HCT116 (cell line): ENCODE results near the gene ABHD5. TPM values are rescaled to one million over a fixed set of nuclear protein-coding genes. Genes with fewer than 3 reads are reported as not detected.

Source experiments
- ATAC-seq: fragments of 200-7000 bp; cut with Tn5 transposase; 2 replicates; pipeline ENCODE4 v1.9.1; 2020; ENCODE audit warnings: mild to moderate bottlenecking, moderate library complexity
- BruUV-seq: library from RNA; stranded (reverse); fragments of 400-500 nt; replicated peaks from 2 replicates; lab custom pipeline; 2021; lab: Mats Ljungman, UMichigan
- CTCF ChIA-PET: fragments of 300-600 bp; sonication (Branson Sonifier 250); formaldehyde crosslinking; loops from one replicate; lab custom pipeline; 2021; ENCODE audit warnings: antibody characterized with exemption; lab: Charles Lee
- POLR2A ChIA-PET: fragments of 300-600, 350-600 bp; sonication (Branson Sonifier 250); formaldehyde crosslinking; loops from one replicate; lab custom pipeline; 2021; ENCODE audit warnings: antibody characterized with exemption; lab: Charles Lee
- RAD21 ChIA-PET, 2 experiments: fragments of 300-600 bp; sonication (Branson Sonifier 250); formaldehyde crosslinking; loops; one replicate each; lab custom pipeline; 2023; ENCODE audit warnings: low total read pairs in 2 of 2; ENCODE audit not compliant: uncharacterized antibody in 2 of 2, unreplicated experiment in 2 of 2, low non-redundant PET in 1 of 2; lab: Charles Lee
- DNase-seq: peaks from one replicate; pipeline ENCODE4 v3.0.0-alpha.2; 2010; ENCODE audit warnings: low read depth, low spot score
- H2AFZ ChIP-seq: fragments of 200-600 bp; shearing (Covaris generic), sonication (generic); 2 replicates; pipeline ENCODE4 v1.6.1; 2017; ENCODE audit warnings: low read depth, mixed run types, mixed read lengths, antibody characterized with exemption, low read length; ENCODE audit not compliant: poor library complexity, severe bottlenecking
- H3K27ac ChIP-seq: 2 replicates; pipeline ENCODE4 v1.5.1; 2012; ENCODE audit warnings: low read depth, low read length
- H3K27me3 ChIP-seq: fragments of 200-600 bp; sonication (generic); 2 replicates; pipeline ENCODE4 v1.6.1; 2016; ENCODE audit warnings: mixed run types, low read length, mixed read lengths; ENCODE audit not compliant: insufficient read depth
- H3K36me3 ChIP-seq, 2 experiments: fragments of 200-500 bp in 1 of 2; fragments of 200-600 bp in 1 of 2; sonication (Bioruptor generic) in 1 of 2; sonication (generic) in 1 of 2; 2 replicates each; pipeline versions ENCODE4 v1.5.1 to v1.6.1; 2014 to 2016; ENCODE audit warnings: low read length in 2 of 2, inconsistent platforms in 1 of 2, mixed read lengths in 1 of 2, mixed run types in 1 of 2; ENCODE audit not compliant: insufficient read depth in 2 of 2, control insufficient read depth in 1 of 2
- H3K4me1 ChIP-seq, 2 experiments: fragments of 200-600 bp in 1 of 2; sonication (generic) in 1 of 2; 2 replicates each; pipeline versions ENCODE4 v1.5.1 to v1.6.1; 2012 to 2017; ENCODE audit warnings: low read length in 2 of 2, inconsistent platforms in 1 of 2, mild to moderate bottlenecking in 1 of 2, mixed read lengths in 1 of 2, mixed run types in 1 of 2, moderate library complexity in 1 of 2; ENCODE audit not compliant: insufficient read depth in 2 of 2, control insufficient read depth in 1 of 2
- H3K4me2 ChIP-seq: fragments of 200-600 bp; sonication (generic); 2 replicates; pipeline ENCODE4 v1.6.1; 2017; ENCODE audit warnings: mixed run types, low read length, mixed read lengths
- H3K4me3 ChIP-seq, 2 experiments: fragments of 200-600 bp in 1 of 2; sonication (generic) in 1 of 2; replicated peaks in 1 of 2; 2 replicates each; pipeline ENCODE4 v1.5.1; 2011 to 2016; ENCODE audit warnings: low read length in 2 of 2, control low read depth in 1 of 2, low read depth in 1 of 2, mild to moderate bottlenecking in 1 of 2, mixed read lengths in 1 of 2, mixed run types in 1 of 2
- H3K79me2 ChIP-seq: fragments of 200-600 bp; sonication (generic); 2 replicates; pipeline ENCODE4 v1.6.1; 2017; ENCODE audit warnings: mild to moderate bottlenecking, mixed run types, low read length, moderate library complexity, mixed read lengths; ENCODE audit not compliant: insufficient read depth
- H3K9ac ChIP-seq: fragments of 200-600 bp; sonication (generic); 2 replicates; pipeline ENCODE4 v1.6.1; 2016; ENCODE audit warnings: low read length, mixed read lengths
- H3K9me2 ChIP-seq: fragments of 200-600 bp; sonication (generic), shearing (Covaris generic); 2 replicates; pipeline ENCODE4 v1.6.1; 2017; ENCODE audit warnings: mixed run types, mild to moderate bottlenecking, moderate library complexity; ENCODE audit not compliant: insufficient read depth
- H3K9me3 ChIP-seq, 2 experiments: fragments of 200-500 bp in 1 of 2; fragments of 200-600 bp in 1 of 2; sonication (Bioruptor generic) in 1 of 2; sonication (generic) in 1 of 2; 2 replicates each; pipeline ENCODE4 v1.6.1; 2014 to 2017; ENCODE audit warnings: low read length in 2 of 2, mixed read lengths in 2 of 2, inconsistent platforms in 1 of 2, low read depth in 1 of 2, mild to moderate bottlenecking in 1 of 2, mixed run types in 1 of 2, moderate library complexity in 1 of 2; ENCODE audit not compliant: control insufficient read depth in 1 of 2, insufficient read depth in 1 of 2
- H4K20me1 ChIP-seq: fragments of 200-600 bp; sonication (generic), shearing (Covaris generic); 2 replicates; pipeline ENCODE4 v1.6.1; 2017; ENCODE audit warnings: mixed run types, mild to moderate bottlenecking, moderate library complexity; ENCODE audit not compliant: insufficient read depth
- CEBPB ChIP-seq: IDR thresholded peaks from 2 replicates; pipeline ENCODE4 v1.6.1; 2012; ENCODE audit warnings: low read depth
- EGR1 ChIP-seq: IDR thresholded peaks from 2 replicates; pipeline ENCODE4 v1.6.1; 2012; ENCODE audit warnings: low read depth
- POLR2AphosphoS5 ChIP-seq: IDR thresholded peaks from 2 replicates; pipeline ENCODE4 v1.6.1; 2011; ENCODE audit warnings: mild to moderate bottlenecking, low read depth, low read length, moderate library complexity
- SIN3A ChIP-seq: IDR thresholded peaks from 2 replicates; pipeline ENCODE4 v1.6.1; 2012; ENCODE audit warnings: low read depth
- YY1 ChIP-seq: IDR thresholded peaks from 2 replicates; pipeline ENCODE4 v1.6.1; 2011; ENCODE audit warnings: low read length, low read depth, moderate library complexity, mild to moderate bottlenecking; ENCODE audit not compliant: insufficient replicate concordance; ENCODE audit errors: extremely low read depth
- intact Hi-C: fragments of 100-400 bp; cut with micrococcal nuclease; formaldehyde crosslinking; loops from 2 replicates; pipeline ENCODE4 v1.10.0; 2022
- total RNA-seq: library from RNA; stranded (reverse); gene quantifications from one replicate; pipeline ENCODE4 v1.2.1, GENCODE V29; 2021; ENCODE audit not compliant: unreplicated experiment
- TF ChIP-seq, protein P1 (sequence below): IDR thresholded peaks from 2 replicates; pipeline ENCODE4 v1.6.1; 2012
- TF ChIP-seq, protein P2 (sequence below): IDR thresholded peaks from 2 replicates; pipeline ENCODE4 v1.6.1; 2012; ENCODE audit warnings: low read depth
- TF ChIP-seq, protein P3 (sequence below): IDR thresholded peaks from 2 replicates; pipeline ENCODE4 v1.6.1; 2012

ABHD5 gene
- total RNA-seq, 1 experiment from 2014 or later: 18.5 TPM

DNA sequence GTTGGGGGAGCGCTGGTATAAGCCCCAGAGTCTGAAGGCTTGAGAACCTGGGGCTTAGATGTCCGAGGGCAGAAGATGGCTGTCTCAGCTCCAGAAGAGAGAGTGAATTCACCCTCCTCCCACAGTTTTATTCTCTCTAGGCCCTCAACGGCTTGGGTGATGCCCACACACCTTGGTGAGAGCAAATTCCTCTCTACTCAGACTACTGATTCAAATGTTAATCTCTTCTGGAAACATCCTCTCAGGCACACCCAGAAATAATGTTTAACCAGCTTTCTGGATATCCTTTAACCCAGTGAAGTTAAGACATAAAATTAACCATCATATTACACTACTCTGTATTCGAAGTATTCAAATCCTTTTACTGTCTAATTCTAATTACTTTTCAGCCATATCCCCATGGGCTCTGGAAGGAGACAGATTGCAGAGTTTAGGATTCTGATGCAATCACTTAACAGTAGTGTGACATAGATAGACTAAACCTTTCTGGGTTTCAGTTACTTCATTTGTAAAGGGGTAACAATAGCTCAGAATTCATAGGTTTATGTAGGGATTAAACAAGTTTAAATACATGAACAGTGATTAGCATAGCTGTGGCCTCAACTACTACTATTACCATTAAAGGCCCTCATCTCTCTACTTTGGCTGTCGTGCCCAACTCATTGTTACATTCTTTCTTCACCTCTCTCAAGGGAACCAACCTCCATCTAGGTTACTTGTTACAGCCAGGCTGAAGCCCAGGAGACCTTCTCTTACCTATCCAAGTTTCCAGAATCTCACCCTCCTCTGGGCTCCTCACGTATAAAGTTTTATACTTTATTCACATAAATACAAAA lies 43.2 kb upstream of the ABHD5 start:
- no peaks in the 10 kb centered on the region; the same call in 1 of the 2 replicates for H3K9me2 ChIP-seq
- no peak overlapping the region for H3K9ac ChIP-seq
- H3K4me1 ChIP-seq: peaks cover 0 to 5% of the 10 kb centered on the region in 2 experiments; a peak in 1 of 4 replicates
- CTCF ChIA-PET: no interaction called here
- no peak overlapping the region for H2AFZ ChIP-seq
- no peak overlapping the region for H3K4me3 ChIP-seq
- H3K4me2 ChIP-seq: no peak overlapping the region
- no peaks in the 10 kb centered on the region for H3K9me3 ChIP-seq
- H3K36me3 ChIP-seq: no peaks in the 10 kb centered on the region
- H3K27me3 ChIP-seq: no peaks in the 10 kb centered on the region
- intact Hi-C loops: no loop called here
- RAD21 ChIA-PET: no interaction called here
- peak; percentile 27; the same call in 1 of the 2 replicates for TF ChIP-seq CEBPB
- TF ChIP-seq, protein P1, sequence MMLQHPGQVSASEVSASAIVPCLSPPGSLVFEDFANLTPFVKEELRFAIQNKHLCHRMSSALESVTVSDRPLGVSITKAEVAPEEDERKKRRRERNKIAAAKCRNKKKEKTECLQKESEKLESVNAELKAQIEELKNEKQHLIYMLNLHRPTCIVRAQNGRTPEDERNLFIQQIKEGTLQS: no peak
- no peaks in the 10 kb centered on the region for H3K79me2 ChIP-seq
- DNase-seq (no peak), ATAC-seq (no peak)
- H3K27ac ChIP-seq: no peak overlapping the region
- H4K20me1 ChIP-seq: no peaks in the 10 kb centered on the region
- POLR2A ChIA-PET: no interaction called here
- BruUV-seq: no TSS peak

DNA sequence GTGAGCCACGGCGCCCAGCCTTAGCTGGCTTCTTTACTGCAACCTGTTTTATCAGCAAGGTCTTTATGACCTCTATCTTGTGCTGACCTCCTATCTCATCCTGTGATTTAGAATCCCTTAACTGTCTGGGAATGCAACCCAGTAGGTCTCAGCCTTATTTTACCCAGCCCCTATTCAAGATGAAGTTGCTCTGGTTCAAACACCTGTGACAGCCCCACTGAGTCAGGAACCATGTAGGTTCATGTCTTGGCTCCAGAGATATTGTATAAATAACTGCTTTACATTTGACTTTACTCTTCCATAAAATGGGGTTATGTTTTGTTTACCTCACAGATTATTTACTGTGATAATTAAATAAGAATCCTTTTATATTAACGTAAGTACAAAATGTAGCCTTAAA lies 41.8 kb upstream of the ABHD5 start:
- DNase-seq (no peak), ATAC-seq (no peak)
- H3K9ac ChIP-seq: no peak overlapping the region
- H3K36me3 ChIP-seq: no peaks in the 10 kb centered on the region
- no peak overlapping the region for H3K4me2 ChIP-seq
- no TSS peak for BruUV-seq
- no peak overlapping the region for H2AFZ ChIP-seq
- H3K4me1 ChIP-seq: peaks cover 0 to 5% of the 10 kb centered on the region in 2 experiments; a peak in 1 of 4 replicates
- H3K79me2 ChIP-seq: no peaks in the 10 kb centered on the region
- RAD21 ChIA-PET: no interaction called here
- H3K4me3 ChIP-seq: no peak overlapping the region
- no peaks in the 10 kb centered on the region for H3K27me3 ChIP-seq
- intact Hi-C loops: no loop called here
- no peaks in the 10 kb centered on the region for H4K20me1 ChIP-seq
- no peak overlapping the region for H3K27ac ChIP-seq
- CTCF ChIA-PET: no interaction called here
- H3K9me2 ChIP-seq: no peaks in the 10 kb centered on the region; the same call in 1 of the 2 replicates
- POLR2A ChIA-PET: no interaction called here
- no peaks in the 10 kb centered on the region for H3K9me3 ChIP-seq
- TF ChIP-seq YY1: no peak
- TF ChIP-seq, protein P2, sequence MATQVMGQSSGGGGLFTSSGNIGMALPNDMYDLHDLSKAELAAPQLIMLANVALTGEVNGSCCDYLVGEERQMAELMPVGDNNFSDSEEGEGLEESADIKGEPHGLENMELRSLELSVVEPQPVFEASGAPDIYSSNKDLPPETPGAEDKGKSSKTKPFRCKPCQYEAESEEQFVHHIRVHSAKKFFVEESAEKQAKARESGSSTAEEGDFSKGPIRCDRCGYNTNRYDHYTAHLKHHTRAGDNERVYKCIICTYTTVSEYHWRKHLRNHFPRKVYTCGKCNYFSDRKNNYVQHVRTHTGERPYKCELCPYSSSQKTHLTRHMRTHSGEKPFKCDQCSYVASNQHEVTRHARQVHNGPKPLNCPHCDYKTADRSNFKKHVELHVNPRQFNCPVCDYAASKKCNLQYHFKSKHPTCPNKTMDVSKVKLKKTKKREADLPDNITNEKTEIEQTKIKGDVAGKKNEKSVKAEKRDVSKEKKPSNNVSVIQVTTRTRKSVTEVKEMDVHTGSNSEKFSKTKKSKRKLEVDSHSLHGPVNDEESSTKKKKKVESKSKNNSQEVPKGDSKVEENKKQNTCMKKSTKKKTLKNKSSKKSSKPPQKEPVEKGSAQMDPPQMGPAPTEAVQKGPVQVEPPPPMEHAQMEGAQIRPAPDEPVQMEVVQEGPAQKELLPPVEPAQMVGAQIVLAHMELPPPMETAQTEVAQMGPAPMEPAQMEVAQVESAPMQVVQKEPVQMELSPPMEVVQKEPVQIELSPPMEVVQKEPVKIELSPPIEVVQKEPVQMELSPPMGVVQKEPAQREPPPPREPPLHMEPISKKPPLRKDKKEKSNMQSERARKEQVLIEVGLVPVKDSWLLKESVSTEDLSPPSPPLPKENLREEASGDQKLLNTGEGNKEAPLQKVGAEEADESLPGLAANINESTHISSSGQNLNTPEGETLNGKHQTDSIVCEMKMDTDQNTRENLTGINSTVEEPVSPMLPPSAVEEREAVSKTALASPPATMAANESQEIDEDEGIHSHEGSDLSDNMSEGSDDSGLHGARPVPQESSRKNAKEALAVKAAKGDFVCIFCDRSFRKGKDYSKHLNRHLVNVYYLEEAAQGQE: no peak
- no peak for TF ChIP-seq SIN3A
- no peak for TF ChIP-seq POLR2AphosphoS5
- TF ChIP-seq, protein P3, sequence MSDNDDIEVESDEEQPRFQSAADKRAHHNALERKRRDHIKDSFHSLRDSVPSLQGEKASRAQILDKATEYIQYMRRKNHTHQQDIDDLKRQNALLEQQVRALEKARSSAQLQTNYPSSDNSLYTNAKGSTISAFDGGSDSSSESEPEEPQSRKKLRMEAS: no peak
- TF ChIP-seq EGR1: no peak
